SK-N-SH (cell line): ENCODE measurements around the gene FDXR. TPM values are rescaled to one million over a fixed set of nuclear protein-coding genes. Genes with fewer than 3 reads are reported as not detected.

Source experiments
- CTCF ChIA-PET: fragments of 300-600, 350-600 bp; formaldehyde crosslinking; extraction: SDS; loops from one replicate; lab custom pipeline; 2021; lab: Yijun Ruan, JAX
- POLR2A ChIA-PET: fragments of 350-600 bp; sonication (Branson Sonifier 250); formaldehyde crosslinking; extraction: SDS; loops from one replicate; lab custom pipeline; 2020; ENCODE audit warnings: antibody characterized with exemption, inconsistent platforms; lab: Yijun Ruan, JAX
- DNase-seq: peaks from one replicate; pipeline ENCODE4 v3.0.0; 2012
- H2AFZ ChIP-seq: fragments of 200-600 bp; sonication (generic); 2 replicates; pipeline ENCODE4 v1.8.1; 2016; ENCODE audit warnings: antibody characterized with exemption, mild to moderate bottlenecking, low read depth
- H3F3A ChIP-seq: fragments of 200-600 bp; sonication (generic); replicated peaks from 2 replicates; pipeline ENCODE3; 2016; ENCODE audit warnings: antibody characterized with exemption, mild to moderate bottlenecking; ENCODE audit not compliant: insufficient read depth
- H3K27ac ChIP-seq, 2 experiments: fragments of 200-500 bp in 1 of 2; fragments of 200-600 bp in 1 of 2; sonication (Bioruptor generic) in 1 of 2; sonication (generic), shearing (Covaris generic) in 1 of 2; 2 replicates each; pipeline versions ENCODE4 v1.5.1 to v1.6.1; 2014 to 2016; ENCODE audit warnings: low read depth in 2 of 2, inconsistent platforms in 1 of 2, low read length in 1 of 2, mild to moderate bottlenecking in 1 of 2, mixed read lengths in 1 of 2
- H3K27me3 ChIP-seq: fragments of 200-600 bp; sonication (generic), shearing (Covaris generic); 2 replicates; pipeline ENCODE4 v1.6.1; 2016; ENCODE audit warnings: mixed run types; ENCODE audit not compliant: insufficient read depth
- H3K36me3 ChIP-seq, 2 experiments: fragments of 200-500 bp in 1 of 2; fragments of 200-600 bp in 1 of 2; sonication (Bioruptor generic) in 1 of 2; sonication (generic) in 1 of 2; replicated peaks in 1 of 2; 2 replicates each; pipeline versions ENCODE3 to v1.5.1; 2014 to 2016; ENCODE audit warnings: low read length in 1 of 2, mild to moderate bottlenecking in 1 of 2; ENCODE audit not compliant: insufficient read depth in 2 of 2, control insufficient read depth in 1 of 2
- H3K4me1 ChIP-seq, 2 experiments: fragments of 200-500 bp in 1 of 2; fragments of 200-600 bp in 1 of 2; sonication (Bioruptor generic) in 1 of 2; sonication (generic), shearing (Covaris generic) in 1 of 2; 2 replicates each; pipeline versions ENCODE4 v1.5.1 to v1.6.1; 2014 to 2016; ENCODE audit warnings: low read depth in 1 of 2, low read length in 1 of 2, mixed run types in 1 of 2; ENCODE audit not compliant: insufficient read depth in 2 of 2, control insufficient read depth in 1 of 2
- H3K4me2 ChIP-seq: fragments of 200-600 bp; sonication (generic), shearing (Covaris generic); 2 replicates; pipeline ENCODE4 v1.6.1; 2017; ENCODE audit warnings: mixed run types
- H3K4me3 ChIP-seq, 2 experiments: fragments of 200-500 bp in 1 of 2; fragments of 200-600 bp in 1 of 2; sonication (Bioruptor generic) in 1 of 2; sonication (generic), shearing (Covaris generic) in 1 of 2; 2 replicates each; pipeline versions ENCODE4 v1.5.1 to v1.8.1; 2014 to 2016; ENCODE audit warnings: low read depth in 2 of 2, inconsistent platforms in 1 of 2, low read length in 1 of 2, mild to moderate bottlenecking in 1 of 2, mixed read lengths in 1 of 2, moderate library complexity in 1 of 2
- H3K79me2 ChIP-seq: fragments of 200-600 bp; sonication (generic); 2 replicates; pipeline ENCODE4 v1.8.1; 2017; ENCODE audit warnings: mild to moderate bottlenecking; ENCODE audit not compliant: insufficient read depth
- H3K9ac ChIP-seq: fragments of 200-600 bp; sonication (generic); 2 replicates; pipeline ENCODE4 v1.6.1; 2017; ENCODE audit warnings: mixed run types
- H3K9me2 ChIP-seq: fragments of 200-600 bp; sonication (generic); 2 replicates; pipeline ENCODE4 v1.6.1; 2017; ENCODE audit warnings: mixed run types
- H3K9me3 ChIP-seq: fragments of 200-600 bp; sonication (generic); 2 replicates; pipeline ENCODE4 v1.6.1; 2017; ENCODE audit warnings: mixed run types, mild to moderate bottlenecking, moderate library complexity
- H4K20me1 ChIP-seq: fragments of 200-600 bp; sonication (generic); 2 replicates; pipeline ENCODE4 v1.6.1; 2017; ENCODE audit warnings: mild to moderate bottlenecking, mixed run types; ENCODE audit not compliant: insufficient read depth
- EP300 ChIP-seq, 2 experiments: IDR thresholded peaks; 2 replicates each; pipeline versions ENCODE4 v1.4.0 to v1.6.1; 2012; ENCODE audit warnings: borderline replicate concordance in 1 of 2, low read depth in 1 of 2, low read length in 1 of 2
- FOXJ3 ChIP-seq: sonication (generic); formaldehyde crosslinking; IDR thresholded peaks from 2 replicates; pipeline ENCODE4 v1.5.1; 2020; ENCODE audit warnings: mild to moderate bottlenecking, missing genetic modification reagents
- FOXM1 ChIP-seq: IDR thresholded peaks from 2 replicates; pipeline ENCODE4 v1.4.0; 2012; ENCODE audit warnings: low read depth, mild to moderate bottlenecking
- MEF2A ChIP-seq: IDR thresholded peaks from 2 replicates; pipeline ENCODE4 v1.4.0; 2012; ENCODE audit warnings: low read depth, borderline replicate concordance
- NRF1 ChIP-seq: IDR thresholded peaks from 2 replicates; pipeline ENCODE4 v1.6.1; 2012; ENCODE audit warnings: low read depth, mild to moderate bottlenecking, low read length
- SIN3A ChIP-seq: IDR thresholded peaks from 2 replicates; pipeline ENCODE4 v1.6.1; 2012; ENCODE audit warnings: low read depth, mild to moderate bottlenecking, low read length, moderate library complexity, borderline replicate concordance
- SMC3 ChIP-seq: IDR thresholded peaks from 2 replicates; pipeline ENCODE4 v1.6.1; 2012; ENCODE audit warnings: low read depth, low read length, improper control_type of control experiment
- WGBS: methylation state at CpG from one replicate; pipeline ENCODE4 v1.1.6; 2017; ENCODE audit warnings: low lambda C conversion rate; 5-methylcytosine and 5-hydroxymethylcytosine counted together
- polyA plus RNA-seq, 3 experiments: library from polyadenylated mRNA; depleted of rRNA; stranded (reverse); fragments of >200 nt; gene quantifications; 2 replicates each; pipeline ENCODE4 v1.2.3, GENCODE V29; 2012
- TF ChIP-seq, protein P1 (sequence below): fragments of 200-600 bp; sonication (generic); IDR thresholded peaks from 2 replicates; pipeline ENCODE4 v1.6.1; 2017; ENCODE audit warnings: antibody characterized with exemption, mild to moderate bottlenecking, moderate library complexity

FDXR gene
- polyA plus RNA-seq, 1 of the 3 experiments (the other 2 are of a cell fraction) = 86.7 TPM

DNA sequence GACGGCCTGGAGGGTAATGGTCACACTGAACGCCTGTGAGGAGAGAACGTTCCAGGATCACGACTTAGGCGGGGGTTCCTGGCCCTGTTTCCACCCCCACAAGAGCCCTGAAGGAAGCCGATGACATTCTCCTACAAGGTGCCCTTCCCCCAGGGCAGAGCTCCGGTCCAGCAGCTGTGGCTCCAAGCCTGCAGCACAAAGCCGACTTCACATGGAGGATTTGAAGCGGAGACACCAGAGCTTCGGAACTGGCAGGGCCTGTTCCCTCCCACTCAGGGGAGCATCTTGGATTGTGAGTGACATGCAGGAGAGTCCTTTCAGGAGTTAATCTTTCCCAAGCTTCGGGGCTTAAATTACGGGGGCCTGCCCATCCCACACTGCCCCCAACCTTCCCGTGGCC lies 15.7 kb upstream of the FDXR start:
- Histone ChIP-seq H3K9me2 (no peaks in the 10 kb centered on the region), H3K9ac (no peak overlapping the region), H3K79me2 (no peaks in the 10 kb centered on the region), H3K4me1 (peaks cover 0 to 5% of the 10 kb centered on the region in 2 experiments; a peak in 1 of 4 replicates), H3F3A (no peaks in the 10 kb centered on the region), H3K4me3 (no peak overlapping the region), H3K4me2 (no peak overlapping the region), H2AFZ (no peak overlapping the region), H3K36me3 (no peaks in the 10 kb centered on the region), H3K9me3 (no peaks in the 10 kb centered on the region)
- ChIA-PET CTCF (interaction anchor here (1.0 to 1.8 kb wide), 6 partner anchors 10 to 69 kb away, joined by 3 to 7 read pairs (median 3); partner anchors contain the start of gene OTOP2), POLR2A (interaction anchor here (0.7 kb wide), 1 partner anchor 295 kb away, joined by 6 read pairs; no protein-coding TSS in a partner anchor)
- WGBS = 64% methylated on average over 12 of the region's 13 CpGs
- DNase-seq = no peak
- no peak for TF ChIP-seq NRF1
- TF ChIP-seq, all 33 proteins: peak for 0
- H3K27ac ChIP-seq = no peak overlapping the region
- peaks cover 51% of the 10 kb centered on the region for H3K27me3 ChIP-seq
- no peaks in the 10 kb centered on the region for H4K20me1 ChIP-seq

DNA sequence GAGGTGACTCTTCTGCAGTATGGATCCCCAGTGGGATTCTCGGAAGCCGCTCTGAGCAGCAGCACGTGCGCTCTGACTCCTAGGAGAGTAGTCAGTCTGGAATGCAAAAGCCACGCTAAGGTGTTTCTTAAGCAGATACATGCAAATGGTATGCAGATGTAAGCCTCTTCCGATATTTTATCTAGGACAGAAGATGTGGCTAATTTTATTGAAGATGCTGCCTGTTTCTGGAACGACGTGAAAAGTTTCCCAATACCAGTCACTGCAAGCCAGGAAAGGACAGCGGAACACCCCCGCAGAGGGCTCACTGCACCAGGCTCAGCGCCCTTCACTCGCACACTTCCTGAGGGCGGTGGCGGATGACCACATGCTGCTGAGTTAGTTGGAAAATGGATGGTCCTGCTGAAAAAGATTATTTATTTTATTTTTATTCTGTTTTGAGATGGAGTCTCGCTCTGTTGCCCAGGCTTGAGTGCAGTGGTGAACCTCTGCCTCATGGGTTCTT lies 10.5 kb upstream of the FDXR start:
- Histone ChIP-seq H3K4me3 (no peak overlapping the region), H4K20me1 (no peaks in the 10 kb centered on the region), H3K9me2 (no peaks in the 10 kb centered on the region), H3F3A (no peaks in the 10 kb centered on the region), H2AFZ (no peak overlapping the region), H3K4me2 (no peak overlapping the region), H3K27me3 (peaks cover 28% of the 10 kb centered on the region; the same call in 1 of the 2 replicates), H3K27ac (no peak overlapping the region), H3K36me3 (no peaks in the 10 kb centered on the region), H3K9ac (no peak overlapping the region), H3K4me1 (no peaks in the 10 kb centered on the region), H3K79me2 (no peaks in the 10 kb centered on the region), H3K9me3 (no peaks in the 10 kb centered on the region)
- WGBS = 87% methylated on average over 15 of the region's 15 CpGs
- TF ChIP-seq, protein P1, sequence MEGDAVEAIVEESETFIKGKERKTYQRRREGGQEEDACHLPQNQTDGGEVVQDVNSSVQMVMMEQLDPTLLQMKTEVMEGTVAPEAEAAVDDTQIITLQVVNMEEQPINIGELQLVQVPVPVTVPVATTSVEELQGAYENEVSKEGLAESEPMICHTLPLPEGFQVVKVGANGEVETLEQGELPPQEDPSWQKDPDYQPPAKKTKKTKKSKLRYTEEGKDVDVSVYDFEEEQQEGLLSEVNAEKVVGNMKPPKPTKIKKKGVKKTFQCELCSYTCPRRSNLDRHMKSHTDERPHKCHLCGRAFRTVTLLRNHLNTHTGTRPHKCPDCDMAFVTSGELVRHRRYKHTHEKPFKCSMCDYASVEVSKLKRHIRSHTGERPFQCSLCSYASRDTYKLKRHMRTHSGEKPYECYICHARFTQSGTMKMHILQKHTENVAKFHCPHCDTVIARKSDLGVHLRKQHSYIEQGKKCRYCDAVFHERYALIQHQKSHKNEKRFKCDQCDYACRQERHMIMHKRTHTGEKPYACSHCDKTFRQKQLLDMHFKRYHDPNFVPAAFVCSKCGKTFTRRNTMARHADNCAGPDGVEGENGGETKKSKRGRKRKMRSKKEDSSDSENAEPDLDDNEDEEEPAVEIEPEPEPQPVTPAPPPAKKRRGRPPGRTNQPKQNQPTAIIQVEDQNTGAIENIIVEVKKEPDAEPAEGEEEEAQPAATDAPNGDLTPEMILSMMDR = no peak
- TF ChIP-seq EP300 (IDR thresholded peaks at IDR 0.05; ENCODE audit: borderline replicate concordance in 1 of 2, low read depth in 1 of 2, low read length in 1 of 2) = no peak
- TF ChIP-seq FOXM1 = no peak
- no peak for TF ChIP-seq MEF2A
- TF ChIP-seq SIN3A = no peak
- TF ChIP-seq FOXJ3 (CRISPR knock-in tag) = no peak
- no peak for TF ChIP-seq SMC3
- POLR2A ChIA-PET = no interaction called here
- DNase-seq = no peak
- CTCF ChIA-PET = interaction anchor here (47.7 kb wide), 1 partner anchor 65 kb away, joined by 3869 read pairs; the partner anchor contains the start of genes GRIN2C and NAT9
